Esophagus muscularis mucosa (tissue), 4 donors: ENCODE measurements around the gene RAE1. TPM values are rescaled to one million over a fixed set of nuclear protein-coding genes. Genes with fewer than 3 reads are reported as not detected.

Experiments
- DNase-seq: peaks from one replicate; pipeline ENCODE4 v3.0.0-alpha.2; 2017; ENCODE audit errors: extremely low spot score
- H3K27ac ChIP-seq, 4 donors: fragments of 200-600 bp; sonication (generic); replicated peaks in 1 of 4; 1 replicate in 3 of 4; 2 replicates in 1 of 4; pipeline ENCODE4 v1.5.1; 2016 to 2019; ENCODE audit warnings: mild to moderate bottlenecking in 1 of 4
- H3K27me3 ChIP-seq, 4 donors: fragments of 200-600 bp; sonication (generic); one replicate each; pipeline versions ENCODE4 v1.5.1 to v1.6.0; 2016 to 2019
- H3K36me3 ChIP-seq, 4 donors: fragments of 200-600 bp; sonication (generic); one replicate each; pipeline ENCODE4 v1.5.1; 2016 to 2019
- H3K4me1 ChIP-seq, 4 donors: fragments of 200-600 bp; sonication (generic); one replicate each; pipeline ENCODE4 v1.5.1; 2016 to 2019
- H3K4me3 ChIP-seq, 4 donors: fragments of 200-600 bp; sonication (generic); 1 replicate in 2 of 4; 2 replicates in 2 of 4; pipeline ENCODE4 v1.5.1; 2016 to 2019; ENCODE audit warnings: mild to moderate bottlenecking in 4 of 4, moderate library complexity in 1 of 4
- H3K9me3 ChIP-seq, 4 donors: fragments of 200-600 bp; sonication (generic); 1 replicate in 3 of 4; 2 replicates in 1 of 4; pipeline ENCODE4 v1.5.1; 2016 to 2019
- EP300 ChIP-seq: sonication (generic); formaldehyde crosslinking; IDR thresholded peaks from one replicate; pipeline ENCODE4 v1.6.1; 2017; ENCODE audit warnings: antibody characterized with exemption
- POLR2A ChIP-seq: fragments of 450-650 bp; IDR thresholded peaks from one replicate; pipeline ENCODE4 v1.6.1; 2017; ENCODE audit warnings: antibody characterized with exemption, moderate library complexity, mild to moderate bottlenecking, low read depth
- POLR2AphosphoS5 ChIP-seq, 2 donors: sonication (generic); formaldehyde crosslinking; IDR thresholded peaks; one replicate each; pipeline ENCODE4 v1.6.1; 2017; ENCODE audit warnings: antibody characterized with exemption in 2 of 2
- WGBS: methylation state at CpG from one replicate; pipeline ENCODE4 v1.1.5; 2018; 5-methylcytosine and 5-hydroxymethylcytosine counted together
- intact Hi-C: fragments of 100-400 bp; cut with DNase I; formaldehyde crosslinking; loops from one replicate; pipeline ENCODE4 v1.15.1; 2023
- total RNA-seq, 4 donors: library from RNA; depleted of rRNA; stranded (reverse); fragments of >200 nt; gene quantifications; one replicate each; pipeline versions ENCODE4 v1.1.0 to v1.2.1, GENCODE V29; 2016
- TF ChIP-seq, protein P1 (sequence below), 3 experiments: fragments of 200-600 bp in 2 of 3; fragments of 450-650 bp in 1 of 3; sonication (generic) in 2 of 3; IDR thresholded peaks; one replicate each; pipeline ENCODE4 v1.5.1; 2017 to 2019; ENCODE audit warnings: antibody characterized with exemption in 3 of 3, mild to moderate bottlenecking in 2 of 3, moderate library complexity in 1 of 3

RAE1 gene
- total RNA-seq, 4 donors from 2014 or later: 15.0 to 24.1 (median 21.5) TPM

DNA sequence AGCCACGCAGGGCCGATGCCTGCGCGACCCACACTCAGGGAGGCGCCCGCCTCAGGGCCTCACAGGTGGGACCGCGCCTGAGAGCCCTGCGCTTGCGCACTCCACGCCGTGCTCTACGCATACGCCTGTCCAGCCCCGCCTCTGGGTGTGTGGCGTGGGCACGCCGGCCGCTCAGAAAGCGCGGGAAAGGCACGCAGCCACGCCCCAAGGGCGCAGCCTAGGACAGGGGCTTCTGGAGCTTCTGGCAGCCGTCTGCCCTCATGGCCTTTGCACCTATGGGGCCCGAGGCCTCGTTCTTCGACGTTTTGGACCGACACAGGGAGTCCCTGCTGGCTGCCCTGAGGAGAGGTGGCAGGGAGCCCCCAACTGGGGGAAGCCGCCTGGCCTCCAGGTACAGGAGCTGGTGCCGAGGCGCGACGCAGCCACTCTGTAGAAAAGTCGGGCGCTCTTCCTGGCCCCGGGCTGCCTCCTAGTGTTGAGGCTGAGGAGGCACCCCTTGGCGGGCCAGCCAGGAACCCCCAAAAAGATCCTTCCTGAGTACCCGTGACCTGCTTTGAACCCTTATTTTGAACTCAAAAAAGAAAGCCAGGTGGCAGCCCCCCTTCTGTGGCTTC lies 21.3 kb upstream of the RAE1 start, which contains the start of gene SPO11:
TSS of gene SPO11 (plus strand) at position 196 of the 614 bp plus-strand sequence. CDS start at position 261, 65 bp downstream.
- Histone ChIP-seq H3K36me3 (no peaks in the 10 kb centered on the region), H3K4me1 (peaks cover 0 to 17% (median 6%) of the 10 kb centered on the region in 4 donors), H3K4me3 (no peak within 1 kb of the TSS), H3K9me3 (no peaks in the 10 kb centered on the region), H3K27me3 (peaks cover 0 to 16% (median 0%) of the 10 kb centered on the region in 4 donors), H3K27ac (no peak within 1 kb of the TSS)
- intact Hi-C loops: no loop called here
- TF ChIP-seq, protein P1, sequence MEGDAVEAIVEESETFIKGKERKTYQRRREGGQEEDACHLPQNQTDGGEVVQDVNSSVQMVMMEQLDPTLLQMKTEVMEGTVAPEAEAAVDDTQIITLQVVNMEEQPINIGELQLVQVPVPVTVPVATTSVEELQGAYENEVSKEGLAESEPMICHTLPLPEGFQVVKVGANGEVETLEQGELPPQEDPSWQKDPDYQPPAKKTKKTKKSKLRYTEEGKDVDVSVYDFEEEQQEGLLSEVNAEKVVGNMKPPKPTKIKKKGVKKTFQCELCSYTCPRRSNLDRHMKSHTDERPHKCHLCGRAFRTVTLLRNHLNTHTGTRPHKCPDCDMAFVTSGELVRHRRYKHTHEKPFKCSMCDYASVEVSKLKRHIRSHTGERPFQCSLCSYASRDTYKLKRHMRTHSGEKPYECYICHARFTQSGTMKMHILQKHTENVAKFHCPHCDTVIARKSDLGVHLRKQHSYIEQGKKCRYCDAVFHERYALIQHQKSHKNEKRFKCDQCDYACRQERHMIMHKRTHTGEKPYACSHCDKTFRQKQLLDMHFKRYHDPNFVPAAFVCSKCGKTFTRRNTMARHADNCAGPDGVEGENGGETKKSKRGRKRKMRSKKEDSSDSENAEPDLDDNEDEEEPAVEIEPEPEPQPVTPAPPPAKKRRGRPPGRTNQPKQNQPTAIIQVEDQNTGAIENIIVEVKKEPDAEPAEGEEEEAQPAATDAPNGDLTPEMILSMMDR (IDR thresholded peaks at IDR 0.05): peak in 1 of 3 experiments; percentile 4
- TF ChIP-seq EP300: no peak
- peak; percentile 81 for DNase-seq
- 67% methylated on average over 22 of the region's 40 CpGs for WGBS

DNA sequence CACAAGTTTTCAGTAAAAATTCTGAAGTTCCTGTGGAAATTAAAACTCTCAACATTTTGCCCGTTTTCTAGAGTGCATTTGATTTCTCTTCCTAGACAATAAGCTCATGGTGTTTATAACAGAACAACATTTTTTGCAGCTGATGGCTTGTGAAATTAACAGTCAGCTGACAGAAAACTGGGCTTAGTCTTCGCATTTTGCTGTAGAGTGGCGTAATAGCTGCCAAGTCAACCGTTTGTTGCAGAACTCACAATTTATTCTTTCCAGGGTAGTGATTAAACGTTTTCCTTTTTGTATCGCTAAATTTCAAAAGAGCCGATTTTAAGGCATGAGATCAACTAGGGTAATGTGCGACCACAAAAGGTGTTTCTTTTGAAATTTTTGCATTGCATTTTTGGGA lies 20.1 kb upstream of the RAE1 start:
- Histone ChIP-seq H3K36me3 (no peaks in the 10 kb centered on the region), H3K27ac (no peak overlapping the region), H3K9me3 (no peaks in the 10 kb centered on the region), H3K27me3 (peaks cover 0 to 16% (median 0%) of the 10 kb centered on the region in 4 donors), H3K4me1 (peaks cover 0 to 17% (median 6%) of the 10 kb centered on the region in 4 donors), H3K4me3 (no peak overlapping the region)
- 63% methylated on average over 8 of the region's 8 CpGs for WGBS
- DNase-seq: no peak
- TF ChIP-seq POLR2AphosphoS5 (IDR thresholded peaks at IDR 0.05) (no peak), EP300 (no peak), POLR2A (no peak)
- TF ChIP-seq, protein P1 (IDR thresholded peaks at IDR 0.05): no peak
- intact Hi-C loops: no loop called here

DNA sequence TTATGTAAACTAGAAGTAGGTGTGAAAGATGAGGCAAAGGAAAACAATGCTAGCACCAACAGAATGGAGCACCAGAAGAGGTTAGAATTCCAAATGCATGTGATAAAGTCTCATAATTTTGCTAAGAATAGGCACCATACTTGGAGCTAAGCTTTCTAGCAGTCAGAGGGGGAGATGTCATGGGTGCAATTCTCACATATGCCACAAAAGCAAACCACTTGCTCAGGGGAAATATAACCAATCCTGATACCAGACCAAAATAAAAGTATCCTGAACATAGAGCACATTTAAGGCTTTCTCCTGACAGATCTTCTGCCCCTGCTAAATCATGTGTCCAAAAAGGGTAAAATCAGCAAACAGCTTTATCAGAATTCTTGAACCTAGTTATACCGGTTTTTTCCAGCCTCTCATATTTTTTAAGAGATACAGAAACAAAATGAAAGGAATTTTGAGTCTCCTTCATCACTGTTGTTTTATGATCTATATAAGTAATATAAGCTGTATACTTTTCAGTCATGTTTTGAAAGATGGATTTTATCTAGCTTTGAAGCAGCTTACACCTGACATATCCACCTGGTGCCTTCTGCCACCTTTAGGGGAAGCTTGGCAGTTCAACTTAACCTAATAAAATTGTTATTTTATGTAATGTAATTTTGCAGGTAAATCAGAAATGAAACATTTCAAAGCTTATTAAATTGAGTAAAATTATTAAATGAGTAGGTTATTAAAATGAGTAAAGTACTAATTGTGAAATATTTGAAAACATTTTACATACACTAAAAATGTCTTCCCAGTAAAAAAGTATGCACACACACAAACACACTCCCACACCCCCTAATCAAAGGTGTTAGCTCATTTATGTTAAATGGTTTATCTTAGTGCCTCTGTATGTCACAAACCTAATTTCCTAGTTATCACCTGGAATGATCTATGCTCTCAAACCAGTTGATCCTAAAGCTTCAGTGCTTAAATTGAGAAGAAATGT lies 18.7 kb upstream of the RAE1 start:
- no peak for TF ChIP-seq POLR2A
- no peak for TF ChIP-seq POLR2AphosphoS5 (IDR thresholded peaks at IDR 0.05)
- no peak for TF ChIP-seq EP300
- TF ChIP-seq, protein P1 (IDR thresholded peaks at IDR 0.05): no peak
- Histone ChIP-seq H3K9me3 (no peaks in the 10 kb centered on the region), H3K4me1 (peaks cover 0 to 11% (median 6%) of the 10 kb centered on the region in 4 donors), H3K27ac (no peak overlapping the region), H3K27me3 (peaks cover 0 to 20% (median 0%) of the 10 kb centered on the region in 4 donors), H3K36me3 (no peaks in the 10 kb centered on the region), H3K4me3 (no peak overlapping the region)
- 50% methylated on average over 1 of the region's 1 CpG for WGBS
- no peak for DNase-seq
- intact Hi-C loops: no loop called here

DNA sequence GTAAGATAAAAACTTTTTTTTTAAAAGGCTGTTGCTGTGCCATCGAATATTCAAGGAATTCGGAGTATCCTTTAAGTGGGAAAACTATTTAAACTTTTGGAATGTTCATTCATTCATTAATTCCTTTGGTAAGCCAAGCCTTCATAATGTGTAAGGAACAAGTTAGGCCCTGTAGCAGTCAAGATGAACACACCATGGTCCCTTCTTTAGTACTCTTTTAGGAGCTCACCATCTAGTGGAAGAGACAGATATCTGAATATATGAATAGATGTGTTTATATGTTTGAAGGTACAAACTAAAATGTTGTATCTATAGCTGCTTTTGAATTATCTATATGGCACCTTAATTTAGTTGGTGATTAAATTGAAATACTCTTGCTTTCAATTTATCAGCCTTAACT lies 15.7 kb upstream of the RAE1 start:
- 83% methylated on average over 2 of the region's 2 CpGs for WGBS
- H3K4me3 ChIP-seq: no peak overlapping the region
- peaks cover 0 to 21% (median 0%) of the 10 kb centered on the region in 4 donors for H3K27me3 ChIP-seq
- no peak for TF ChIP-seq POLR2AphosphoS5 (IDR thresholded peaks at IDR 0.05)
- TF ChIP-seq POLR2A: no peak
- TF ChIP-seq, protein P1 (IDR thresholded peaks at IDR 0.05): no peak
- no peak for TF ChIP-seq EP300
- no peaks in the 10 kb centered on the region for H3K36me3 ChIP-seq
- intact Hi-C loops: no loop called here
- no peaks in the 10 kb centered on the region for H3K9me3 ChIP-seq
- H3K4me1 ChIP-seq: peaks cover 0 to 11% (median 6%) of the 10 kb centered on the region in 4 donors
- H3K27ac ChIP-seq: no peak overlapping the region
- DNase-seq: no peak
